ENCODE results near the gene AEBP2. TPM values are rescaled to one million over a fixed set of nuclear protein-coding genes. Genes with fewer than 3 reads are reported as not detected.

The AEBP2 gene
- total RNA-seq, 1 donor: 23.7 TPM

GRCh38 chr12:19483727-19484126 lies 44.4 kb downstream of the AEBP2 start:
- TF ChIP-seq, protein P1, sequence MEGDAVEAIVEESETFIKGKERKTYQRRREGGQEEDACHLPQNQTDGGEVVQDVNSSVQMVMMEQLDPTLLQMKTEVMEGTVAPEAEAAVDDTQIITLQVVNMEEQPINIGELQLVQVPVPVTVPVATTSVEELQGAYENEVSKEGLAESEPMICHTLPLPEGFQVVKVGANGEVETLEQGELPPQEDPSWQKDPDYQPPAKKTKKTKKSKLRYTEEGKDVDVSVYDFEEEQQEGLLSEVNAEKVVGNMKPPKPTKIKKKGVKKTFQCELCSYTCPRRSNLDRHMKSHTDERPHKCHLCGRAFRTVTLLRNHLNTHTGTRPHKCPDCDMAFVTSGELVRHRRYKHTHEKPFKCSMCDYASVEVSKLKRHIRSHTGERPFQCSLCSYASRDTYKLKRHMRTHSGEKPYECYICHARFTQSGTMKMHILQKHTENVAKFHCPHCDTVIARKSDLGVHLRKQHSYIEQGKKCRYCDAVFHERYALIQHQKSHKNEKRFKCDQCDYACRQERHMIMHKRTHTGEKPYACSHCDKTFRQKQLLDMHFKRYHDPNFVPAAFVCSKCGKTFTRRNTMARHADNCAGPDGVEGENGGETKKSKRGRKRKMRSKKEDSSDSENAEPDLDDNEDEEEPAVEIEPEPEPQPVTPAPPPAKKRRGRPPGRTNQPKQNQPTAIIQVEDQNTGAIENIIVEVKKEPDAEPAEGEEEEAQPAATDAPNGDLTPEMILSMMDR (IDR thresholded peaks at IDR 0.05; ENCODE audit: insufficient read depth, low read depth, low read length): no peak
- no peak for DNase-seq (ENCODE audit: low read depth)
- H3K4me3 ChIP-seq (ENCODE audit: low read depth, low read length): no peak overlapping the region

GRCh38 chr12:19484738-19485137 lies 45.4 kb downstream of the AEBP2 start:
- DNase-seq (ENCODE audit: low read depth): no peak
- no peak overlapping the region for H3K4me3 ChIP-seq (ENCODE audit: low read depth, low read length)
- TF ChIP-seq, protein P1 (IDR thresholded peaks at IDR 0.05; ENCODE audit: insufficient read depth, low read depth, low read length): no peak

DNA sequence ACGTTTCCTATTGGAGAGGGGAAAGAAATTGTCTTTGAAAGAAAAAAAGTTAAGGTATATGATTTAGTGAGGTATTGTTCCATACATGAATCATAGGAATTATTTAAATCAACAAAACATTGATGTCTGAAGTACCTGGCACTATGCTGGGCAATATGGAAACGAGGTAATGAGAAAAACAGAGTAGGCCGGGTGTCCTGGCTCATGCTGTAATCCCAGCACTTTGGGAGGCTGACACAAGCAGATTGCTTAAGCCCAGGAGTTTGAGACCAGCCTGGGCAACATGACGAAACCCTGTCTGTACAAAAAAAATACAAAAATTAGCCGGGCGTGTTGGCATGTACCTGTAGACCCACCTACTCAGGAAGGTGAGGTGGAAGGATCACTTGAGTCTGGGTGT lies 45.9 kb downstream of the AEBP2 start:
- TF ChIP-seq, protein P1 (IDR thresholded peaks at IDR 0.05; ENCODE audit: insufficient read depth, low read depth, low read length): no peak

GRCh38 chr12:19489168-19489567 lies 49.9 kb downstream of the AEBP2 start:
- TF ChIP-seq, protein P1 (IDR thresholded peaks at IDR 0.05; ENCODE audit: insufficient read depth, low read depth, low read length): no peak
- DNase-seq (ENCODE audit: low read depth): no peak
- no peak overlapping the region for H3K4me3 ChIP-seq (ENCODE audit: low read depth, low read length)

More for the DNA sequence above, 45.9 kb downstream of the AEBP2 start:
- no peak overlapping the region for H3K4me3 ChIP-seq (ENCODE audit: low read depth, low read length)
- peak; percentile 23 for DNase-seq (ENCODE audit: low read depth)

DNA sequence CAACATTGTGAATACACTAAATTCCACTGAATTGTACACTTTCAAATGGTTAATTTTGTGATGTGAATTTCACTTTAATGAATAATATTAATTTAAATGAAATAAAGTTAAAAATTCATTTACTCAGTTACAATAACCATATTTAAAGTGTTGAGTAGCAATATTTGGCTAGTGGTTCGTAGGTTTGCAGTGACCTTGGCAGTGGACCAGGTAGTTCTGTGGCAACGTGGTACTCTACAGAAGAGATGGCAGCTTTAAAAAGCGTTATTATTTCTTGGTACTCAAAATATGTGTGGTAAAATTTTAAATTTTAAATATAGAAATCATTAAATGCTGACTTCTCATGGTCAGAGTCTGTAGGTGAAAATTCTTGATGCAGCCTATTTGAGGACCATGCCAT lies 51.6 kb downstream of the AEBP2 start:
- TF ChIP-seq, protein P1 (IDR thresholded peaks at IDR 0.05; ENCODE audit: insufficient read depth, low read depth, low read length): no peak
- H3K4me3 ChIP-seq (ENCODE audit: low read depth, low read length): no peak overlapping the region
- no peak for DNase-seq (ENCODE audit: low read depth)

DNA sequence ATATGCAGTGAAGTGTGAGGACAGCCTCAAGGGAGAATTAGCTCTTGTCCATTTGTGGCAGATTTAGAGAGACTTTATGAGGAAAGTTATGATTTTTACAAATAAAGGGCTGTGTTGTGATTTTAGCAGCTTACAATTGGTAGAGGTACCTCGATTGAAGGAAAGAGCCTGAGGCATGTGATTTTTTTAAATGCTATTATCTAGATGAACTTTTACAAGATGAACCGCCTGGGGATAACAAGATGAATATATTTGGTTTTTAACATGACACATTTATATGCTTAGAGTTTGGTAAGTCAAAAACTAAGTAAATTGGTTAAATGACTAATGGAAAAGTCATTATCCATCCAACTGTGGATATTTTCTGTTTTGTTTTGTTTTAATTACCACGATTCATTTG lies 52.6 kb downstream of the AEBP2 start:
- TF ChIP-seq, protein P1 (IDR thresholded peaks at IDR 0.05; ENCODE audit: insufficient read depth, low read depth, low read length): no peak
- H3K4me3 ChIP-seq (ENCODE audit: low read depth, low read length): no peak overlapping the region
- DNase-seq (ENCODE audit: low read depth): peak; percentile 73

GRCh38 chr12:19496219-19496878 lies 57.1 kb downstream of the AEBP2 start:
- DNase-seq (ENCODE audit: low read depth): no peak
- H3K4me3 ChIP-seq (ENCODE audit: low read depth, low read length): no peak overlapping the region
- TF ChIP-seq, protein P1 (IDR thresholded peaks at IDR 0.05; ENCODE audit: insufficient read depth, low read depth, low read length): no peak

All from fibroblast of villous mesenchyme (primary cell).